Activated T-cell treated with anti-CD3 and anti-CD28 coated beads for 24 hours (primary cell): ENCODE data around the gene BCHE.

Experiments used
- DNase-seq: peaks from one replicate; pipeline ENCODE4 v3.0.0-alpha.2; 2020; ENCODE audit warnings: low read depth

BCHE gene

GRCh38 chr3:165749821-165750220 is 87.4 kb downstream of the BCHE start:
- DNase-seq, result no peak

- DNase-seq, result no peak
Measured at GRCh38 chr3:165749241-165749640, 88.0 kb downstream of the BCHE start.

- no peak for DNase-seq
Measured at GRCh38 chr3:165748094-165748493, 89.1 kb downstream of the BCHE start.

GRCh38 chr3:165746874-165747273 is 90.3 kb downstream of the BCHE start:
- no peak for DNase-seq

- no peak for DNase-seq
Measured at GRCh38 chr3:165744025-165744424, 93.2 kb downstream of the BCHE start.

- no peak for DNase-seq
Measured at GRCh38 chr3:165742351-165742750, 94.9 kb downstream of the BCHE start.

GRCh38 chr3:165729756-165730155 is 107.5 kb downstream of the BCHE start:
- no peak for DNase-seq

- no peak for DNase-seq
Measured at GRCh38 chr3:165728924-165729323, 108.3 kb downstream of the BCHE start.

GRCh38 chr3:165725296-165725695 is 111.9 kb downstream of the BCHE start:
- no peak for DNase-seq
